Measurements from ENCODE around the gene SNX25.

Gene SNX25

DNA sequence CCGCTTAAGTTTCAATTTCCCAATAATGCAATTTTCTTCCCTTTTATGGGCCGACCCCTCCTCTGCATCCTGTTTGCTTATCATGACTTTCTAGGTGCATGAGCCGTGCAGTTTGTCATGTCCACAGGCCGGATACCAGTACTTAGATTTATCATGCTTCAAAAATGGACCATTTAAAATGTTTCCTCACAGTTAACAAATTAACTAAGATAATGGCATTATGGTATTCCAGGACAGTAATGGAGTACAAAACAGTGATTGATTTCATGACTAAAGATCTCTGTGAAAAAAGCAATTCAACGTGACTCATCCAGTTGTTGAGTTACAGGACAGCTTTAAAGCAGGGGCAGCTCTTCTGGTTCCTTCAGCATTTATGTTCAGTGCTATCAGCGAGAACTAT is 23.0 kb downstream of the SNX25 start:
- TF ChIP-seq YY1 (IDR thresholded peaks at IDR 0.05; ENCODE audit: low read depth), result no peak
- no peak for TF ChIP-seq CREB1 (IDR thresholded peaks at IDR 0.05; ENCODE audit: low read depth)
- no peak for TF ChIP-seq TAF1 (IDR thresholded peaks at IDR 0.05; ENCODE audit: low read depth)
- no peak for TF ChIP-seq TCF12 (IDR thresholded peaks at IDR 0.05; ENCODE audit: low read depth)
- no peak for TF ChIP-seq CEBPB (IDR thresholded peaks at IDR 0.05)
- no peak for TF ChIP-seq ZBTB7A (IDR thresholded peaks at IDR 0.05; ENCODE audit: low read depth)
- TF ChIP-seq FOXM1 (IDR thresholded peaks at IDR 0.05; ENCODE audit: borderline replicate concordance, low read depth), result no peak
- no peak for TF ChIP-seq EP300 (IDR thresholded peaks at IDR 0.05; ENCODE audit: borderline replicate concordance)
- TF ChIP-seq, protein P1, sequence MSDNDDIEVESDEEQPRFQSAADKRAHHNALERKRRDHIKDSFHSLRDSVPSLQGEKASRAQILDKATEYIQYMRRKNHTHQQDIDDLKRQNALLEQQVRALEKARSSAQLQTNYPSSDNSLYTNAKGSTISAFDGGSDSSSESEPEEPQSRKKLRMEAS (IDR thresholded peaks at IDR 0.05), result no peak
- TF ChIP-seq, protein P2, sequence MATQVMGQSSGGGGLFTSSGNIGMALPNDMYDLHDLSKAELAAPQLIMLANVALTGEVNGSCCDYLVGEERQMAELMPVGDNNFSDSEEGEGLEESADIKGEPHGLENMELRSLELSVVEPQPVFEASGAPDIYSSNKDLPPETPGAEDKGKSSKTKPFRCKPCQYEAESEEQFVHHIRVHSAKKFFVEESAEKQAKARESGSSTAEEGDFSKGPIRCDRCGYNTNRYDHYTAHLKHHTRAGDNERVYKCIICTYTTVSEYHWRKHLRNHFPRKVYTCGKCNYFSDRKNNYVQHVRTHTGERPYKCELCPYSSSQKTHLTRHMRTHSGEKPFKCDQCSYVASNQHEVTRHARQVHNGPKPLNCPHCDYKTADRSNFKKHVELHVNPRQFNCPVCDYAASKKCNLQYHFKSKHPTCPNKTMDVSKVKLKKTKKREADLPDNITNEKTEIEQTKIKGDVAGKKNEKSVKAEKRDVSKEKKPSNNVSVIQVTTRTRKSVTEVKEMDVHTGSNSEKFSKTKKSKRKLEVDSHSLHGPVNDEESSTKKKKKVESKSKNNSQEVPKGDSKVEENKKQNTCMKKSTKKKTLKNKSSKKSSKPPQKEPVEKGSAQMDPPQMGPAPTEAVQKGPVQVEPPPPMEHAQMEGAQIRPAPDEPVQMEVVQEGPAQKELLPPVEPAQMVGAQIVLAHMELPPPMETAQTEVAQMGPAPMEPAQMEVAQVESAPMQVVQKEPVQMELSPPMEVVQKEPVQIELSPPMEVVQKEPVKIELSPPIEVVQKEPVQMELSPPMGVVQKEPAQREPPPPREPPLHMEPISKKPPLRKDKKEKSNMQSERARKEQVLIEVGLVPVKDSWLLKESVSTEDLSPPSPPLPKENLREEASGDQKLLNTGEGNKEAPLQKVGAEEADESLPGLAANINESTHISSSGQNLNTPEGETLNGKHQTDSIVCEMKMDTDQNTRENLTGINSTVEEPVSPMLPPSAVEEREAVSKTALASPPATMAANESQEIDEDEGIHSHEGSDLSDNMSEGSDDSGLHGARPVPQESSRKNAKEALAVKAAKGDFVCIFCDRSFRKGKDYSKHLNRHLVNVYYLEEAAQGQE (IDR thresholded peaks at IDR 0.05; ENCODE audit: low read depth), result no peak
- no peak for TF ChIP-seq EGR1 (IDR thresholded peaks at IDR 0.05)
- TF ChIP-seq TEAD4 (IDR thresholded peaks at IDR 0.05), result no peak

DNA sequence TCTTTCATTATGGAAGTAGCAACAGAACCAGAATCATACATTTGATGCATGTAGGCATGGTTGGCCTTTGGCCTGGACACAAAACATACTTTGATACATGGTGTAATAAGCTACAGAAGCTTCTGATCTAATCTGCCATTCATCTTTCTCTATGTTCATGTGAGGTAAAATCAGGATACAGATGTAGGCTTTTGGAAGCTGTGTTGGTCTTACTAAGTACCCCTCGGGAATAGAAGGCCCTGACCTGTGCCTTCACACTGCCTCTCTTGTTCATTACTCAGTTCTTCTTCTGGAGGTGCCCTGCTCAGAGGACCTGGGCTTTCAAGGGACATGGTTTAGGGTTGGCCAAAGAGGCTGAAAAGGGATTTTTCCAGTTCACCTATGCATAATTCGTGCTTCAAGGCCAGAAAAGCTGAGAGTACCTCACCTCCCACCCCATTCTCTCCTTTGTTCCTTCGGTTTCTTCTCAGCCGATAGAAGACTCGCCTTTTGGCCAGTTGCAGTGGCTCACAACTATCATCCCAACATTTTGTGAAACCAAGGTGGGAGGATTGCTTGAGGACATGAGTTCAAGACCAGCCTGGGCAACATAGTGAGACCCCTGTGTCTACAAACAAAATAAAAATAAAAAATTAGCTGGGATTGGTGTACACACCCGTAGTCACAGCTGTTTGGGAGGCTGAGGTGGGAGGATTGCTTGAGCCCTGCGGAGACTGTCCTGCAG is 25.9 kb downstream of the SNX25 start:
- TF ChIP-seq, protein P1 (IDR thresholded peaks at IDR 0.05), result no peak
- TF ChIP-seq, protein P3, sequence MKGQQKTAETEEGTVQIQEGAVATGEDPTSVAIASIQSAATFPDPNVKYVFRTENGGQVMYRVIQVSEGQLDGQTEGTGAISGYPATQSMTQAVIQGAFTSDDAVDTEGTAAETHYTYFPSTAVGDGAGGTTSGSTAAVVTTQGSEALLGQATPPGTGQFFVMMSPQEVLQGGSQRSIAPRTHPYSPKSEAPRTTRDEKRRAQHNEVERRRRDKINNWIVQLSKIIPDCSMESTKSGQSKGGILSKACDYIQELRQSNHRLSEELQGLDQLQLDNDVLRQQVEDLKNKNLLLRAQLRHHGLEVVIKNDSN (IDR thresholded peaks at IDR 0.05), result no peak
- TF ChIP-seq RAD21 (IDR thresholded peaks at IDR 0.05; ENCODE audit: low read depth) (no peak), EGR1 (IDR thresholded peaks at IDR 0.05) (no peak), NFIC (IDR thresholded peaks at IDR 0.05) (no peak)

DNA sequence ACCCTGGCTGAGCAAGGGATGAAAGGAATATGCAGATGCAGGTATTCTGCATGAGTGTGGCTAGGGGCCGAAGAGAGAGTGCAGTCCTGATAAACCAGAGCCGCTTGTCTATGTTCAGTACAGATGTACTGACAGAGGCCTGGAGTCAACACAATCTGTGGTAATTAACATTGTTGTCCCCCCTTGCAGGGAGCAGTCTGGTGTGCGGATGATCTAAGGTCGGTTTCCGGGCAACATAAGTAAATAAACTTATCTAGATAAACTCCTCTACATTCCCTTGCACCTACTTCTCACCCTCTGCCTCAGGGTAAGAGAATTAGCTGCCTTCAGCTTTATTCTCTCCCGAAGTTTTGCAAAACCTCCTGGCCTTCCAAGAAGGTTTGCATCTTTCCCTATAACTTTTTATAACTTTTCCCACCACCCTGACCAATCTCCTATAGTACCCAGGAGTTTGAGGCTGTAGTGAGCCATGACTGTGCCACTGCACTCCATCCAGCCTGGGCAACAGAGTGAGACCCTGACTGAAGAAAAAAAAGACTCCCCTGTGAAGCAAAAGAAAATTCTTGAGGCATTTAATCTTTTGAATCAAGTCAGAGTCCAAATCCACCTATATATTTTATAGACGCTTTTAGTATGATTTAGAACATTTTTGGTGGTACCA is 26.6 kb downstream of the SNX25 start:
- TF ChIP-seq RAD21 (IDR thresholded peaks at IDR 0.05; ENCODE audit: low read depth) (no peak), CEBPB (IDR thresholded peaks at IDR 0.05) (no peak), TAF1 (IDR thresholded peaks at IDR 0.05; ENCODE audit: low read depth) (no peak), YY1 (IDR thresholded peaks at IDR 0.05; ENCODE audit: low read depth) (no peak), EP300 (IDR thresholded peaks at IDR 0.05; ENCODE audit: borderline replicate concordance) (no peak), EGR1 (IDR thresholded peaks at IDR 0.05) (no peak), FOXM1 (IDR thresholded peaks at IDR 0.05; ENCODE audit: borderline replicate concordance, low read depth) (no peak), CREB1 (IDR thresholded peaks at IDR 0.05; ENCODE audit: low read depth) (no peak), TEAD4 (IDR thresholded peaks at IDR 0.05) (no peak), TCF12 (IDR thresholded peaks at IDR 0.05; ENCODE audit: low read depth) (no peak), ZBTB7A (IDR thresholded peaks at IDR 0.05; ENCODE audit: low read depth) (no peak)
- TF ChIP-seq, protein P3 (IDR thresholded peaks at IDR 0.05), result no peak
- TF ChIP-seq, protein P1 (IDR thresholded peaks at IDR 0.05), result no peak
- TF ChIP-seq, protein P2 (IDR thresholded peaks at IDR 0.05; ENCODE audit: low read depth), result no peak

DNA sequence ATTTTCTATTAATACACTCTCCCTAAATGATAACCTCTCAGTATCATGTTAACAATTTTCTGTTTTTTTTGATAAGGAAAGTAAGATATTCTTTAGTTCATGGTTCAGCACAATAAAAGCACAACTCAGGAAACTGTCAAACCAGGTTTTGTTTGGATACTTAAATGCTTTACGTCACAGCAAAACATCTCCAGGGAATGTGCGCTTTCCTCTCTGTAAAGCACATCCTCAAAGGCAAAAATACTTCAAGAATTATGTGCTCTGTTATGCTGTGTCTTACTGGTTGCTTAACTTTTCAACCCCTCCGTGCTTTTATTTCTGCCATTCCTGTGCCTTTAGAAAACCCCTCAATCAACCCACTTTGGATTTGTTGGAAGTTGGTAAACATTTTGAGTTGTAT is 27.8 kb downstream of the SNX25 start:
- TF ChIP-seq ZBTB7A (IDR thresholded peaks at IDR 0.05; ENCODE audit: low read depth), result no peak
- no peak for TF ChIP-seq TAF1 (IDR thresholded peaks at IDR 0.05; ENCODE audit: low read depth)
- no peak for TF ChIP-seq CREB1 (IDR thresholded peaks at IDR 0.05; ENCODE audit: low read depth)
- TF ChIP-seq TCF12 (IDR thresholded peaks at IDR 0.05; ENCODE audit: low read depth), result no peak
- no peak for TF ChIP-seq NFIC (IDR thresholded peaks at IDR 0.05)
- no peak for TF ChIP-seq EP300 (IDR thresholded peaks at IDR 0.05; ENCODE audit: borderline replicate concordance)

DNA sequence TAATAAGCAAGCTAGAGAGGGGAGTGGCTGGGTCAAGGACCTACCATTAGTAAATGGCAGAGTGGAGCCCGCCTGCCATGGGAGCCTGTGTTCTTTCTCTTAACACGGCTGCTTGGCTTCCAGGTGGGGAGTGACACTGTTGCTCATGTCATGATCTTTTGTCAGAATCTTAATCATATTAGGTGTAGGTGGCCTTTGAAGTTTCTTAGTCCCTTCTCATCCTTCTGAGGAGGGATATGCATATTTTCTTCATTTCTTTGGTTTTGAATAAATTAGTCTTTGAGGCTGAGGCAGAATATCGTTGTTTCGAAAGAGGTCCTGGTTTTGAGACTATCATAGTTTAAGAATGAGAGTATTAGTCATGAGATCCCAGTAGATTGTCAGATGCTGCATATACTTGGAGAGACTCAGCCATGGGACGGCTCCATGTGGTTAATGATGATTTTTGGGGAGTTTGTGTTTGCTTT is 28.9 kb downstream of the SNX25 start:
- TF ChIP-seq TEAD4 (IDR thresholded peaks at IDR 0.05), result no peak
- no peak for TF ChIP-seq TCF12 (IDR thresholded peaks at IDR 0.05; ENCODE audit: low read depth)

DNA sequence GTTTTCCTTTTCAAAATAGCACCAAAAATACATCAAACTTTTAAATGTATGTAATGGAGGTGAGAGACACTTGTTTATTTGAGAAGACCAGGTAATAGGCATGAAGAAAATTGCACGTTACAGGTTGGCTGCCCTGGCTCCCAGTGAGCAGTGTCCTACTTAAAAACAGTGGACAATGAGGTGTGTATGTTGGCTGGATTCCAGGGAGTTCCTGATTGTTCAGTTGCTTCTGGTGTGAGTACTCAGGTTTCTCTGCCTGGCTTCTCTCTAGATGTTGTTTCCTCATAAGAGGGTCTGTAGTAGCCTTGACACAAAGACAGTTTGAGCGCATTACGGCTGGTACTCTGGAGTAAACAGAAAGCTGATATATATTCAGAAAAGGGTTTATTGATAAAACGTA is 29.4 kb downstream of the SNX25 start:
- peak; percentile 22; the same call in 1 of the 2 replicates for TF ChIP-seq NFIC (IDR thresholded peaks at IDR 0.05)
- no peak for TF ChIP-seq CREB1 (IDR thresholded peaks at IDR 0.05; ENCODE audit: low read depth)

Data from Ishikawa (cell line).